HG03097 (cell line): ENCODE measurements around the gene EDNRB.
A peak's percentile ranks its signal among the peaks of the same experiment; 100 is the strongest.
"Not testable (repeated sequence)": the region's sequence is repeated elsewhere in the genome, so short reads cannot be mapped to it uniquely, and the experiment has no call there.

Experiments used
- ATAC-seq: cut with Tn5 transposase; IDR thresholded peaks from one replicate; pipeline ENCODE4 v1.9.1; 2021; ENCODE audit not compliant: unreplicated experiment, low FRiP score

The EDNRB gene

DNA sequence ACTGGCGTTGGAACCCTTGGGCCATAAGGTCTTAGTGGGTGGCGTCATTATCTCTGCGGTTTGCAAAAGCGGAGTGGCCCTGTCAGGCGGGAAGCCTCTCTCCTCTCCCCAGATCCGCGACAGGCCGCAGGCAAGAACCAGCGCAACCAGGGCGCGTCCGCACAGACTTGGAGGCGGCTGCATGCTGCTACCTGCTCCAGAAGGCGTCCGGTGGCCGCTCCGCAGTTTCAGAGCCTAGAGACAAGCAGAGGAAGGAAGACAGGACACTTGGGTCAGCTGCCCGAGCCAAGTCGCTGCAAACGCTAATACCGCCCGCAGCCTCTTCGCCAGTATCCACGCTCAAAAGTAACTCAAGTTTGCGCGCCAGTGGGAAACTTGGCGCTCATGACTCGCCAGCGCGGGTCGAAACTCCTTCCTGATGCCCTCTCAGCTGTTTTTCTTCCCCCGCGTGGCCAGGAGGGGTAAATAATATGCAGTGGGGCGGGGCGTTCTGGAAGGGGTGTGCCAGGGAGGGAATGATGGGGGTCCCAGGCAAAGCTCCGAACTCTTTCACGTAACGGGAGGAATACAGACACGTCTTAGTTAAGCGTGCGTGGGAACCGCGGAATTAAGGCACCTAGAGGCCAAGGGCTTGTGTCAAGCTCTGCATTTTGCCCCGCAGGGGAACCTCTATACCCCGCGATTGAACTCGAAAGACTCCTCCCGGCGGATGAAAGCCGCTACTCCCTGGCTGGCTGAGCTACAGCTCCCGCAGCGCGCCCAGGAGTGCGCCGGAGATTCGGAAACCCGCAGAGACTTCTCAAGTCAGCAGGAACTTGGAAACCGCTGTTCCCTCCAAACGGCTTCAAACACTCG is at the start of gene EDNRB:
TSS of gene EDNRB (minus strand) at position 441 of the 855 bp plus-strand sequence. CDS start at position 183, 258 bp downstream.
- no peak for ATAC-seq

DNA sequence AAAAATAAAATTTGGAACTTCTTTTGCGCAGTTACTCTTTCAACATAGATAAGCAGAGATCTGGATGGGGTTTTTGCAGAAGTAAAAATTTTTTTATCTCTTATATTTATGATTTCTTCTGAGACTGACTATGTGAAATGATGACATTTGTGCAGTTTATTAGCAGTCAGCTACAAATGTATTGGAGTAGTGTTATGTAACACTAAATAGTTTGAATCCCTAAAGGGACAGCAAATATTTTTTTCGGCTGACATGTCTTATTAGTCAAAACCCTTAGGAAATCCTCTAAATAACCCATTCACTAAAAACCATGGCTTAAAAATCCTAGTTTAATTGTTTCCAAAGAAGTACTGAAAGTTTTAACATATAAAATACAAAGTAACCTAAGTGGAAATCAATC is 48.0 kb upstream of the EDNRB start:
- no peak for ATAC-seq

DNA sequence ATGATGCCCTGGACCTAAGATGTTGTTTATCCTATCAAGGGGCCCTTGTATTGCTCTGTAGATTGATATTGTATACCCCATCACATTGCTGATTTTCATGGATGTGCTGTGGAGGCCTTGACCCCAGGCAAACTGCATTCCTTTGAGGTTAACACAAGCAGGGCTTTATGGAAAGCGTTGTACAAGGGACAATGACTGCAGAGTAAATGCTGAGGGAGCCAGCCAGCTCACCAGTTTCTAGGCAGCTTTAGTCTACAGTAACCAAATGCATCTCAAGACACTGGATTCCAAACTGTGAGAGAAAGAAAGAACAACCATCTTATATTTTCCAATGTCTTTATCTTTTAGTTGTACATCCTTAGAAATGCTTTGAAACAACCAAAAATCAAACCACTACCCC is 34.1 kb upstream of the EDNRB start:
- ATAC-seq = no peak

DNA sequence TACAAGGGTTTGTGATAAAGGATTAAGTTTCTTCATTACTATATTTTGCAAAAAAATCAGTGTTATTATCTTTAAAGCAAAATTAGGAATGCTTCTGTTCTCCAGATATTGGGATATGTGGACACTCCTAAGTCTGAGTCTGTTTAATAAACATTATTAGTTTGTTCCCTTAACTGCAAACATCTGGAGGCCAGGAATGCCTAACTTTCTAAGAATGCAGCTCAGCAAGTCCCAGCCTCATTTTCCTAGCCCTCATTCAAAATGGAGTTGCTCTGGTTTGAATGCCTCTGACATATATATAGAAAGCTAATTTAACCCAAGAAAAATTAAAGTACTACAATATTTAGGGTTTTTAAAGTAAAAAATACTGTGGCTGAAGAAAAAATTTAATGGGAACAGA is 33.6 kb upstream of the EDNRB start:
- no peak for ATAC-seq

DNA sequence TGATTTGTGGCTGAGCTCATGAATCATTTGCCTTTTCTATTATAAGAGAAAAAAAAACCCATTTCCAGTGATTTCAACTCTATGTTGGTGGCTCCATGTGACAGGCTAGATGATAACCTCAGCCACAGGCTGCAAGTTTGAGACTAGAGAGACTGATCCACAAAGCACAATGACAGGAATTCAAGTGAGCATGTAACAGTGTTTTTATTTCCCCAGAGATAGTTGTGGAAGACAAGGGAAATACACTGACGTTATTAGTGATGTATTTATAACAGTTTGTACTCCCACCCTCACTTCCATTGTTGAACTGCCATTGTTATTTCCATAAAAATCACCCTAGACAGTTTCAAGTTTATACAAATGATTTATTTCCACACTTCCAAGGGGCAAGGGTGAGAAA is 27.9 kb upstream of the EDNRB start:
- no peak for ATAC-seq

DNA sequence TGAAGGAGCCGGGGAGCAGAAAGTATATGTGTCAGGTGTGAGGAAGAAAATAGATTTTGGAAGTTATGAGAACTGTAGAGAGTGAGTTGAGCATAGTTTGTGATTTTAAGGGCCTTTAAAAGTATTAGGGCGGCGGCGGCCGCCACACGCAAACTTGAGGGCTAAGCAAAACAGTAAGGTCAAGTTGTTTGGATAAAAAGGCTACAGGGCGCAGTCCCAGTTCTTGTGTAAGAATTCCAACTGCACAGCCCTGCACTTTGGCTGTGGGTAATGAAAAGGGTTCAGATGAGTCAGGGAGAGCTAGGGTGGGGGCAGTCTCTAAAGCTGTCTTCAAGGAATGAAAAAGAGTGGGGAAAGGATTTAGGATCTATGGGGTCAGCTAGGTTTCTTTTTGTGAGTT is 16.4 kb upstream of the EDNRB start:
- ATAC-seq = not testable (repeated sequence)

DNA sequence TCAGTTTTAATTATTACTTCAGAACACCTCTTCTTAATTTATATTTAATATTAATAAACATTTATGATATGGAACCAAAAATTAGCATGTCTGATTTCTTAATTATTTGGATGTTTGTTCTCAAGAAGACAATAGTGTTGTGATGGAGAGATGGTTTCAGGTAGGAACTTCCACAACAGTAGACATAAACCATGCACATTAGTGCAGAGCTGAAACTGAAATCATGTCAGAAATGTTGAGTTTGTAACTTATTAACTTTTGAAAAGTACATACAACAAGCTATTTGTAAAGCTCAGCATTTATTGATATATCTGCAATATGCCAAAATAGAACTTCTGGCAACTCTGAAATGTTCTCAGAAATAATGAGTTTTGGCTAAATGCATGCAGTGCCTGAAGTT is 11.8 kb upstream of the EDNRB start:
- peak; percentile 95 for ATAC-seq

DNA sequence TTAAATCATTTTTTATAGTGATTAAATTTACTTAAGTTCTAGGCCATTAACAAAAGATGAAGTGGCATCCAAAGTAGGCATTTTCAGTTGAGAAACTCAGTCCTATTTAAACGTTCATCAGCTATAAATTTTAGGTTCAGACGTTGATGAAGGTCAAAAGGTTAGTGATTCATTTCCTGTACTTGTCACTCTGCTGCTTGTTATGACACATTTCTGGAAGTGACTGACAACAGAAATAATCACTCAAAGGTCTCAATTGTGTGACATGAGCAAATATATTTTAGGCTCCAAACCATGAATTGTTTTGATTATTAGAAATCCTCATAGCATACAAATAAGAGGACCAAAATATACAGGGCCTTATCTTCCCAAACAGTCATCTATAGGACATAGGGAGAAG is 10.3 kb upstream of the EDNRB start:
- peak; percentile 66 for ATAC-seq

DNA sequence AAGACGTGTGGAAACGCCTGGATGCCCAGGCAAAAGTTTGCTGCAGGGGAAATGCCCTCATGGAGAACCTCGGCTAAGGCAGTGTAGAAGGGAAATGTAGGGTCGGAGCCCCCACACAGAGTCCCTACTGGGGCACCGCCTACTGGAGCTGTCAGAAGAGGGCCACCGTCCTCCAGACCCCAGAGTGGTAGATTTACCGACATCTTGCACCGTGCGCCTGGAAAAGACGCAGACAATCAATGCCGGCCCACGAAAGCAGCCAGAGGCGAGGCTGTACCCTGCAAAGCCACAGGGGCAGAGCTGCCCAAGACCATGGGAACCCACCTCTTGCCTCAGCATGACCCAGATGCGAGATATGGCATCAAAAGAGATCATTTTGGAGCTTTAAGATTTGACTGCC is 7.0 kb upstream of the EDNRB start:
- ATAC-seq = no peak

DNA sequence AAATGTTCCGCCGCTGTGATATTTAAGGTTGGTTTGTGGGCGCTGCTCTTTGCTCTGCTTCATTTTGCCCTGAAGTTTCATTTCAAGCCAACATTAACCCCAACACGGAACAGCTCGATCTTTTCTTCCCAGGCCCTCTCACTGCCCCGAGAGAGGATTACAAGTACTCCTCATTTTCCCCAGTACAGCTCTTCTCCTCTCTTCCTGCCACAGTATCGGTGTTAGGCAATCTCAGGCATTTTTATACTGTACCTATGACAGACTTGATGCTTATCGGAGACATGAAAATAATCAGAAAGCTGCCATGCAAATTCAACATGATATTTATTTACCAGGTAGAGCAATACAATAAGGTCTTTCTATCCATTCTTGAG is 1.3 kb upstream of the EDNRB start:
- no peak for ATAC-seq

DNA sequence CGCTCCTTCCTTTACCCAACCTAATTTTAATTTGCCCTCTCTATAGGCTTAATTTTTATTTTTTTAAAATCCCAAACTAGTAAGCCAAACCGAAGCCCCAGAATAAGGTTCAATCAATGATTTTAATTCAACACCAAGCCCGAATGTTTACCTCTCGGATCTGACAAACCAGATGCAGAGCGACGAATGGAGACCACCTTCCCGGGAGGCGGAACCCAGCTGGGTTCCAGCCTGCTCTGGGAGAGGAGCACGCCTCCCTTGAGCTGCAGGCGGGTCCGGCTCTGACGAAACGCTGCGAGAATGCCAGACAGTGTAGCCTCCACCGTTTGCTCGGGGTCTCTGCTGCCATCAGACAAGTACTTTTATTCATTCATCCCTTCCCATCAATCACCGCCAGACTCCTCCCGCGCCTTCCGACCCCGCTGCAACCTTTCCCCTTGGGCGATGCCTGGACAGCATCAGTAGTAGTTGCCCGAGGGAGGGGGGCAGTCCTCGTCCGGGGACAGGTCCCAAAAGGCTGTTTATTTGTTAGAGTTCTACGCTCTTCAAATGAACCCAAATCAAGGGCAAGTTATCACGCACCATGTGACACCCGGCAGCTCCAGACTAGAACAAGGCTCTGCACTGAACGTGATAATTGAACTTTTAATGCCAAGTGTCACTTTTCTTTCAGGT is 752 bp upstream of the EDNRB start:
- no peak for ATAC-seq

DNA sequence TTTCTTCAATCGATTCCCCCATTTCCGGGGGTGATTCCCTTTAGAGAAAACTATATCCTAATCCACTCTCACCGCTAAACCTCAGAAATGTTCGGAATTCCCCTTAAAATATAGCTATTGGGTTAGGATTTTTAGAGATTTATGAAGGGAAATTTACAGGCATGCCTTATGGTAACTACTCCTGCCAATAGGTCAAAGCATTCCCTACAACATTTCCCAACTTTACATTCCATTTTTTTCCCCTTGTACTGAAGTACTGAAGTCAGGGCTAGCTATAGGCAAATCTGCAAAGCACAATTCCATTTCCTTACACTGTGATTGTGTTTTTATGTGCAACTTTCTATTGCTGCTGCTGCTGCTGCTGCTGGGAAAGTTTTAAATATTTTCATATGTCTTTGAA is 2.1 kb downstream of the EDNRB start:
- ATAC-seq = no peak

DNA sequence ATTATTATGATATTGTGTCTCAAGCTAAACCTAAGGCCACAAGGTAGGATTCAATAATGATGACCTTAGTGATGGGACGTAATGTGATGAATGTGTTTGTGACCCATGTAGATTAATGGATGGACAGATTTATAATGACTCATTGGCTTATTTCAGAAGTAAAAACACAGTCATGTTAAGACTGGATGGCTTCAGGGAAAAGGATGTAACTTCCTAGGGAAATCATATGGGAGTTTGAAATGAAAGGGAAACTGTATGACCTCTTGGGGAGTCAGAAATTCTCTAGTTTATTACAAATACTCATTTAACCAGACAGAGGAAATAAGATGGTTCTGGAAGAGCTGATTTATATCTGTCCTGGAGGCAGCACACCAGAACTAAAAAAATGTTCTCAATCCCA is 2.9 kb downstream of the EDNRB start:
- no peak for ATAC-seq

DNA sequence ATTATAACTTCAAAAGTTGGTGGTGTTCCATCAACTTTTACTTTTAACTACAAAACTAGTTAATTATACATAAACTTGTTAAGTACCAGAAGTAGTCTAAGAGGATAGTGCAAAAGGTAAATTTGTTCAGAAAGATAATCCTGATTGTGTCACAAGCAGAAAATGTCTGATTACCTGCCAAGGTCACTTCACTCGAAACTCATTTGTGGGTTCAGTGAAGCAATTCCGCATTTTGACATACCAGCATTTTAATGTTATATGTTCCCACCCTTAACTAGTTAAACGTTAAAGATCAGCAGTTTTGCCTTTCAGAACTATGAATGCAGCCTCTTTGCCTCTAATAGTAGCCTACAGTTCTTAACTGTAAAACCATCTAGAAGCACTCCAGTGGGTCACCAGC is 5.6 kb downstream of the EDNRB start:
- no peak for ATAC-seq

DNA sequence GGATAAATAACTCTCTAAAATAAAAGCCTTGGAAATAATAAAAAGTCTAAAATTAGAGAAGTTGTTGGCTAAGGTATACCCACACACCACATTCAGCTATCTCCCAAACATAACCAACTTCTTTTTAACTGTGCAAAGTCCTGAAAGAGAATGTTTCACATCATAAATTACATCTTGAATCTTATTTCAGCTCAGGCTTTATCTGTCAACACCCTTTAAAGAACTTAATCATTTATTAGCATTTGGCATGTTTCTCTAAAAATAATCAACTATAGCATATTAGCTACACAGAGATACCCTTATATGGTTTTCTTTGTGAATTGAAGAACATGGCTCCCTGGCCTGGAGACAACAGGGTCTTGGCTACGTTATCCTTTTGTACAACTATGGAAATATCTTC is 6.9 kb downstream of the EDNRB start:
- ATAC-seq = no peak

DNA sequence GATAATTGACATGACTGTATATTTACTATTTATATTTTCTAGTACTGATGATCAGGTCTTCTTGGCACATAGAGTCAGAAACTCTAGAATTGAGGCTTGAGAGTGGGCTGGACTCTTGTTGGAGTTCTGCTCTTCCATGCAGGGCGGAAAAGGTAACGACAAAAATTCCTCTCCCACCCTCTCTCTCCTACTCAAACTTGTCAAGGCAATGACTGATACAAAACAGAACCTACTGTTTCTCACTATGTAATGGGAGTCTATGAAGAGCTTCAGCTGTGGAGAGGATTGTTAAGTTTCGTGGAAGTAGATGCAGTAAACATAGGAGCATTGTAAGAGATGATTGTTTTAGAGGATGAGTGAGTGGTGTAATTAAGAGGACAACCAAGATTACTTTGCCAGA is 8.8 kb downstream of the EDNRB start:
- ATAC-seq = no peak

DNA sequence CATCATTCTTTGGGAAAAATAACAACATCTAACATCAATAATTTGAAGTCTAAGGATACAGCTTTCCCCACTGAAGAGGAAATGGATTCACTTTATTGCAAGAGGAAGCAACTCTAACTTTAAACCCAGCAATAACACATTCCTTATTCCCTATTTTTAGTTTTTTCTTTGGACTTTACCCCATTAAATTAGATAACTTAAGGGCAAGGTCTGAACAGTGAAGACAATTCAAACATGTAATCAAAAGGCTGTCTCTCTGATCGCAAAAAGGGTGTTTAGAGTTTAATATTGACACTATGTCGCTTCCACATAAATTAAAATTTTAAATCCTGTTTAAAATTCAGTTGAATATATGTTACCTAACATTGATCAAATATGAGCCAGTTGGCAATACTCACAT is 10.1 kb downstream of the EDNRB start:
- no peak for ATAC-seq

DNA sequence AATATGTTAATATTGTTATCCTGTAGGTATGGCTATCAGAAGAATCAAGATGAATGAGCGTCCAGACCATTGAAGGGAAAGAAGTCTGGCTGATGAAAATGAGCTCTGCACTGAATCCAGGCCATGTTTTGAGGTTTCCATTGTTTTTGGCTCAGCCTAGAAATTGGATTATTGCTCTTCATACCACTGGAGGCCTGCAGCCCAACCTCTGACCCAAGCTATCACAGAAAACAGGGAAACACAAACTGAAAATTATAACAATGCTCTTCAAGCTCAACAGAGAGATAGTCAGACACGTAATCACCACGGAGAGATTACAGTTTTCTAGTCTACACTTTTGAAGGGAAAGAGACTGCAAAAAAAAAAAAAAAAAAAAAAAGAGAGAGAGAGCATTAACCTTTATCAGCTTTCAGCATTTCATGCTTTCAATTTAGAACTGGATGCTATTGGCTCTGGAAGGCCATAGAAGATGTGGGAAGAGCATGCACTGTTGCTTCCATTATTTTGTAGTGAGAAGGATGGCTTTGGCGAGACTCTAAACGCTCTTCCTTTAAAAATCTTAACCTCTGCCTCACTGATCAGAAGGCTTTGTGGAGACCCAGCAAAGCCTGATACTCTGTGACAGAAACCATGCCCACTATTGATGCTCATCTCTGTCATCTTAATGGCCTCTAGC is 10.8 kb downstream of the EDNRB start:
- ATAC-seq = no peak

DNA sequence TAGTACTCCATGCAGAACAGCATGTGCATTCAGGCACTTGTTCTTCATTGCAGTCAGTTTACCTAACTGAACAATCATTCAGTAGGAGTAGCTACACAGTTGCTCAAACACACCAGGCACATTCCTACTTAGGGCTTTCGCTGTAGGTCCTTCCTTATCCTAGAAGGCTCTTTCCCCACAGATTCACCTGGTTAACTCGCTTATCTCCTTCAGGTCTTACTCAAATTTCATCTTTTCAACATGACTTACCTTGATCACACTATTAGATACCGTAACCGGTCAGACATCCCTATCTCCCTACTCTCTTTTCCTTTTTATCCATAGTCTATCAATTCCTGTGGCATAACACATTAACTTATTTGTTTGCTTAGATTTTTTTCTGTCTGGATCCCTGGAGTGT is 14.6 kb downstream of the EDNRB start:
- no peak for ATAC-seq

DNA sequence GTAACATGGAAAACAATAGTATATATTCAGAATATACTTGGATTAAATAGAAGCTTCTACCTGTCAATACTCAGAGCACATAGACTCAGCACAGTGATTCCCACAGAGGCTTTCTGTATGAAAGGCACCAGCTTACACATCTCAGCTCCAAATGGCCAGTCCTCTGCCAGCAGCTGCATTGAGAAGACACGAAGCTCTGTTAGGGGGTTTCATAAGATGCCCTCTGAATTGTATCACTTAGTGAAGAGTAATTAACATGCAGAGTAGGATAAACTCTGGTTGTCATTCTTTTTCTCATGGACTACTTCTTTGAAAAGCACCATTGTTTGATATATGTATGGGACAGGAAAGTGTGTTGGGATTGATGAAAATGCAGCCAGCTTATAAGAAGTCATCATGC is 15.2 kb downstream of the EDNRB start:
- ATAC-seq = no peak

DNA sequence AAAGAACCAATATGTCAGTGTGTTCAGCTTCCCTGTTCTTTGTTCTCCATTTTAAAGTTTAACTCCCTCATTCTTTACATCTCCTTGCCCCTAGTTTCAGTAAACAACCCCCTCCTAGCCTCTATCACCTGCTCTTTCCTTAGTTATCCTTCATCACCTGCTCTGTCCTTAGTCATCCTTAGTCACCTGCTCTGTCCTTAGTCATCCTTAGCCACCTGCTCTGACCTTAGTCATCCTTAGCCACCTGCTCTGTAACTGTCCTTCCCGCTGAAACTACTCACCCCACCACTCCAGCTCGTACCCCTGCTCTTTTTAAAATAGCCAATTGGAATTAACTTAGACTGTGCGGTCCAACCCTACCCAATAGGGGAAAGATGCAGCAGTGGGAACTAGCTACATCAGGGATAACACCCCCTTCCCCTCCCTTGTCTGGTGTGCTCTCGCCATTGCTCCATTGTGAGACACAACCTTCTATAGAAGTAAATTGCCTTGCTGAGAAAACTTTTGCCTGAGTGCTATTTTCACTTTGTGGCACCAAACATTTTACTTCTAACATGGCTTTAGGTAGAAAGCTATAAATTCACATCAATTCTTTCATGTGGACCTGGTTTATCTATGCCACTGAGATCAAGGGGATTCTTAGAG is 16.2 kb downstream of the EDNRB start:
- ATAC-seq = no peak
